HCT116 (cell line): Measurements from ENCODE around the gene UBASH3B. TPM values are rescaled to one million over a fixed set of nuclear protein-coding genes. Genes with fewer than 3 reads are reported as not detected.

Experiments used
- ATAC-seq: fragments of 200-7000 bp; cut with Tn5 transposase; 2 replicates; pipeline ENCODE4 v1.9.1; 2020; ENCODE audit warnings: mild to moderate bottlenecking, moderate library complexity
- BruUV-seq: library from RNA; stranded (reverse); fragments of 400-500 nt; replicated peaks from 2 replicates; lab custom pipeline; 2021; lab: Mats Ljungman, UMichigan
- CTCF ChIA-PET: fragments of 300-600 bp; sonication (Branson Sonifier 250); formaldehyde crosslinking; loops from one replicate; lab custom pipeline; 2021; ENCODE audit warnings: antibody characterized with exemption; lab: Charles Lee
- POLR2A ChIA-PET: fragments of 300-600, 350-600 bp; sonication (Branson Sonifier 250); formaldehyde crosslinking; loops from one replicate; lab custom pipeline; 2021; ENCODE audit warnings: antibody characterized with exemption; lab: Charles Lee
- RAD21 ChIA-PET, 2 experiments: fragments of 300-600 bp; sonication (Branson Sonifier 250); formaldehyde crosslinking; loops; one replicate each; lab custom pipeline; 2023; ENCODE audit warnings: low total read pairs in 2 of 2; ENCODE audit not compliant: uncharacterized antibody in 2 of 2, unreplicated experiment in 2 of 2, low non-redundant PET in 1 of 2; lab: Charles Lee
- DNase-seq: peaks from one replicate; pipeline ENCODE4 v3.0.0-alpha.2; 2010; ENCODE audit warnings: low read depth, low spot score
- H2AFZ ChIP-seq: fragments of 200-600 bp; shearing (Covaris generic), sonication (generic); 2 replicates; pipeline ENCODE4 v1.6.1; 2017; ENCODE audit warnings: low read depth, mixed run types, mixed read lengths, antibody characterized with exemption, low read length; ENCODE audit not compliant: poor library complexity, severe bottlenecking
- H3K27ac ChIP-seq: 2 replicates; pipeline ENCODE4 v1.5.1; 2012; ENCODE audit warnings: low read depth, low read length
- H3K27me3 ChIP-seq: fragments of 200-600 bp; sonication (generic); 2 replicates; pipeline ENCODE4 v1.6.1; 2016; ENCODE audit warnings: mixed run types, low read length, mixed read lengths; ENCODE audit not compliant: insufficient read depth
- H3K36me3 ChIP-seq, 2 experiments: fragments of 200-500 bp in 1 of 2; fragments of 200-600 bp in 1 of 2; sonication (Bioruptor generic) in 1 of 2; sonication (generic) in 1 of 2; 2 replicates each; pipeline versions ENCODE4 v1.5.1 to v1.6.1; 2014 to 2016; ENCODE audit warnings: low read length in 2 of 2, inconsistent platforms in 1 of 2, mixed read lengths in 1 of 2, mixed run types in 1 of 2; ENCODE audit not compliant: insufficient read depth in 2 of 2, control insufficient read depth in 1 of 2
- H3K4me1 ChIP-seq, 2 experiments: fragments of 200-600 bp in 1 of 2; sonication (generic) in 1 of 2; 2 replicates each; pipeline versions ENCODE4 v1.5.1 to v1.6.1; 2012 to 2017; ENCODE audit warnings: low read length in 2 of 2, inconsistent platforms in 1 of 2, mild to moderate bottlenecking in 1 of 2, mixed read lengths in 1 of 2, mixed run types in 1 of 2, moderate library complexity in 1 of 2; ENCODE audit not compliant: insufficient read depth in 2 of 2, control insufficient read depth in 1 of 2
- H3K4me2 ChIP-seq: fragments of 200-600 bp; sonication (generic); 2 replicates; pipeline ENCODE4 v1.6.1; 2017; ENCODE audit warnings: mixed run types, low read length, mixed read lengths
- H3K4me3 ChIP-seq, 2 experiments: fragments of 200-600 bp in 1 of 2; sonication (generic) in 1 of 2; replicated peaks in 1 of 2; 2 replicates each; pipeline ENCODE4 v1.5.1; 2011 to 2016; ENCODE audit warnings: low read length in 2 of 2, control low read depth in 1 of 2, low read depth in 1 of 2, mild to moderate bottlenecking in 1 of 2, mixed read lengths in 1 of 2, mixed run types in 1 of 2
- H3K79me2 ChIP-seq: fragments of 200-600 bp; sonication (generic); 2 replicates; pipeline ENCODE4 v1.6.1; 2017; ENCODE audit warnings: mild to moderate bottlenecking, mixed run types, low read length, moderate library complexity, mixed read lengths; ENCODE audit not compliant: insufficient read depth
- H3K9ac ChIP-seq: fragments of 200-600 bp; sonication (generic); 2 replicates; pipeline ENCODE4 v1.6.1; 2016; ENCODE audit warnings: low read length, mixed read lengths
- H3K9me2 ChIP-seq: fragments of 200-600 bp; sonication (generic), shearing (Covaris generic); 2 replicates; pipeline ENCODE4 v1.6.1; 2017; ENCODE audit warnings: mixed run types, mild to moderate bottlenecking, moderate library complexity; ENCODE audit not compliant: insufficient read depth
- H3K9me3 ChIP-seq, 2 experiments: fragments of 200-500 bp in 1 of 2; fragments of 200-600 bp in 1 of 2; sonication (Bioruptor generic) in 1 of 2; sonication (generic) in 1 of 2; 2 replicates each; pipeline ENCODE4 v1.6.1; 2014 to 2017; ENCODE audit warnings: low read length in 2 of 2, mixed read lengths in 2 of 2, inconsistent platforms in 1 of 2, low read depth in 1 of 2, mild to moderate bottlenecking in 1 of 2, mixed run types in 1 of 2, moderate library complexity in 1 of 2; ENCODE audit not compliant: control insufficient read depth in 1 of 2, insufficient read depth in 1 of 2
- H4K20me1 ChIP-seq: fragments of 200-600 bp; sonication (generic), shearing (Covaris generic); 2 replicates; pipeline ENCODE4 v1.6.1; 2017; ENCODE audit warnings: mixed run types, mild to moderate bottlenecking, moderate library complexity; ENCODE audit not compliant: insufficient read depth
- CBX3 ChIP-seq: IDR thresholded peaks from 2 replicates; pipeline ENCODE4 v1.6.1; 2012; ENCODE audit warnings: low read depth
- CEBPB ChIP-seq: IDR thresholded peaks from 2 replicates; pipeline ENCODE4 v1.6.1; 2012; ENCODE audit warnings: low read depth
- EZH2 ChIP-seq: fragments of 200-600 bp; sonication (generic); IDR thresholded peaks from 2 replicates; pipeline ENCODE4 v1.6.1; 2017; ENCODE audit warnings: antibody characterized with exemption, mixed run types
- EZH2phosphoT487 ChIP-seq: fragments of 200-600 bp; IDR thresholded peaks from 2 replicates; pipeline ENCODE4 v1.6.1; 2018; ENCODE audit warnings: antibody characterized with exemption, borderline replicate concordance
- FOSL1 ChIP-seq: IDR thresholded peaks from 2 replicates; pipeline ENCODE4 v1.6.1; 2012; ENCODE audit warnings: low read depth
- JUND ChIP-seq: IDR thresholded peaks from 2 replicates; pipeline ENCODE4 v1.6.1; 2012
- POLR2A ChIP-seq: IDR thresholded peaks from 2 replicates; pipeline ENCODE4 v1.7.0; 2011; ENCODE audit warnings: borderline replicate concordance; ENCODE audit not compliant: insufficient read depth, insufficient read length; ENCODE audit errors: extremely low read depth
- RAD21 ChIP-seq: IDR thresholded peaks from 2 replicates; pipeline ENCODE4 v1.6.1; 2012; ENCODE audit warnings: low read depth, mild to moderate bottlenecking
- TCF7L2 ChIP-seq: IDR thresholded peaks from 2 replicates; pipeline ENCODE4 v1.7.0; 2011; ENCODE audit warnings: borderline replicate concordance, inconsistent platforms; ENCODE audit not compliant: insufficient read depth, insufficient read length; ENCODE audit errors: extremely low read depth
- YY1 ChIP-seq: IDR thresholded peaks from 2 replicates; pipeline ENCODE4 v1.6.1; 2011; ENCODE audit warnings: low read length, low read depth, moderate library complexity, mild to moderate bottlenecking; ENCODE audit not compliant: insufficient replicate concordance; ENCODE audit errors: extremely low read depth
- ZFX ChIP-seq: fragments of 450-650 bp; IDR thresholded peaks from 2 replicates; pipeline ENCODE4 v1.6.1; 2017
- ZNF274 ChIP-seq: fragments of 200-500 bp; sonication (Bioruptor generic); IDR thresholded peaks from 2 replicates; pipeline ENCODE4 v1.6.1; 2014; ENCODE audit warnings: mild to moderate bottlenecking, low read depth, low read length, inconsistent platforms
- intact Hi-C: fragments of 100-400 bp; cut with micrococcal nuclease; formaldehyde crosslinking; loops from 2 replicates; pipeline ENCODE4 v1.10.0; 2022
- total RNA-seq: library from RNA; stranded (reverse); gene quantifications from one replicate; pipeline ENCODE4 v1.2.1, GENCODE V29; 2021; ENCODE audit not compliant: unreplicated experiment
- TF ChIP-seq, protein P1 (sequence below): IDR thresholded peaks from 2 replicates; pipeline ENCODE4 v1.6.1; 2012; ENCODE audit warnings: low read depth
- TF ChIP-seq, protein P2 (sequence below): IDR thresholded peaks from 2 replicates; pipeline ENCODE4 v1.6.1; 2012

The UBASH3B gene
- total RNA-seq, 1 experiment from 2014 or later, result 40.3 TPM

DNA sequence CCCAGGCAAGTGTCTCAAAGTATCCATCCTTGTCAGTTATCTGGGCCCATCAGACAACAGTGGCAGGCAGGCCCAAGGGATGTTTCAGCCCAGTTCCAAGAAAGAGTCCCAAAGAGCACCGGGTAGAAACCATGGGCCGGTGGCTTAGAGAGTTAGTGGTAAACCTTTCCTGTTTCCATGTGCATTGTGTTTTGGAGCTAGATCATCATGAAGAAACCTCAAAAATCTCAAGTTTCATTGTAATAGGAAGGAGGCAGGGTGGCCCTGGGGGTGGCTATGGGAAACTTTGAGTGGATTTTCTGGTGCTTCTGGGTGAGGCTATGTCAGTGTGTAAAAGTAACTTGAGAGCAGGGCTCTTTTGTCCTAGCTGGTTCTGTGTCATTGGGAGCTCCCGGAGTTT is 68.1 kb downstream of the UBASH3B start:
- no peak overlapping the region for H3K27ac ChIP-seq
- POLR2A ChIA-PET, result no interaction called here
- no peak overlapping the region for H3K4me3 ChIP-seq
- DNase-seq (no peak), ATAC-seq (no peak)
- peaks cover 3% of the 10 kb centered on the region for H3K79me2 ChIP-seq
- no peaks in the 10 kb centered on the region for H4K20me1 ChIP-seq
- BruUV-seq, result no TSS peak
- RAD21 ChIA-PET, result no interaction called here
- H2AFZ ChIP-seq, result no peak overlapping the region
- no peaks in the 10 kb centered on the region for H3K36me3 ChIP-seq
- no peak overlapping the region for H3K9ac ChIP-seq
- H3K4me2 ChIP-seq, result no peak overlapping the region
- H3K9me3 ChIP-seq, result no peaks in the 10 kb centered on the region
- peaks cover 18 to 38% of the 10 kb centered on the region in 2 experiments for H3K4me1 ChIP-seq
- H3K27me3 ChIP-seq, result no peaks in the 10 kb centered on the region
- H3K9me2 ChIP-seq, result no peaks in the 10 kb centered on the region
- CTCF ChIA-PET, result no interaction called here
- intact Hi-C loops, result no loop called here
- TF ChIP-seq FOSL1 (no peak), YY1 (no peak), ZFX (no peak), RAD21 (no peak), JUND (no peak), POLR2A (no peak), CBX3 (no peak), ZNF274 (no peak), CEBPB (no peak), TCF7L2 (no peak), EZH2 (no peak), EZH2phosphoT487 (no peak)
- TF ChIP-seq, protein P1, sequence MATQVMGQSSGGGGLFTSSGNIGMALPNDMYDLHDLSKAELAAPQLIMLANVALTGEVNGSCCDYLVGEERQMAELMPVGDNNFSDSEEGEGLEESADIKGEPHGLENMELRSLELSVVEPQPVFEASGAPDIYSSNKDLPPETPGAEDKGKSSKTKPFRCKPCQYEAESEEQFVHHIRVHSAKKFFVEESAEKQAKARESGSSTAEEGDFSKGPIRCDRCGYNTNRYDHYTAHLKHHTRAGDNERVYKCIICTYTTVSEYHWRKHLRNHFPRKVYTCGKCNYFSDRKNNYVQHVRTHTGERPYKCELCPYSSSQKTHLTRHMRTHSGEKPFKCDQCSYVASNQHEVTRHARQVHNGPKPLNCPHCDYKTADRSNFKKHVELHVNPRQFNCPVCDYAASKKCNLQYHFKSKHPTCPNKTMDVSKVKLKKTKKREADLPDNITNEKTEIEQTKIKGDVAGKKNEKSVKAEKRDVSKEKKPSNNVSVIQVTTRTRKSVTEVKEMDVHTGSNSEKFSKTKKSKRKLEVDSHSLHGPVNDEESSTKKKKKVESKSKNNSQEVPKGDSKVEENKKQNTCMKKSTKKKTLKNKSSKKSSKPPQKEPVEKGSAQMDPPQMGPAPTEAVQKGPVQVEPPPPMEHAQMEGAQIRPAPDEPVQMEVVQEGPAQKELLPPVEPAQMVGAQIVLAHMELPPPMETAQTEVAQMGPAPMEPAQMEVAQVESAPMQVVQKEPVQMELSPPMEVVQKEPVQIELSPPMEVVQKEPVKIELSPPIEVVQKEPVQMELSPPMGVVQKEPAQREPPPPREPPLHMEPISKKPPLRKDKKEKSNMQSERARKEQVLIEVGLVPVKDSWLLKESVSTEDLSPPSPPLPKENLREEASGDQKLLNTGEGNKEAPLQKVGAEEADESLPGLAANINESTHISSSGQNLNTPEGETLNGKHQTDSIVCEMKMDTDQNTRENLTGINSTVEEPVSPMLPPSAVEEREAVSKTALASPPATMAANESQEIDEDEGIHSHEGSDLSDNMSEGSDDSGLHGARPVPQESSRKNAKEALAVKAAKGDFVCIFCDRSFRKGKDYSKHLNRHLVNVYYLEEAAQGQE, result no peak
- TF ChIP-seq, protein P2, sequence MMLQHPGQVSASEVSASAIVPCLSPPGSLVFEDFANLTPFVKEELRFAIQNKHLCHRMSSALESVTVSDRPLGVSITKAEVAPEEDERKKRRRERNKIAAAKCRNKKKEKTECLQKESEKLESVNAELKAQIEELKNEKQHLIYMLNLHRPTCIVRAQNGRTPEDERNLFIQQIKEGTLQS, result no peak
